AG20443 (cell line): Measurements from ENCODE around the gene MYL11.

Experiments
- DNase-seq: peaks from one replicate; pipeline ENCODE4 v3.0.0; 2012; ENCODE audit warnings: low spot score, mixed read lengths

Gene MYL11

GRCh38 chr16:30371248-30371816 lies 3.3 kb upstream of the MYL11 start:
- no peak for DNase-seq

DNA sequence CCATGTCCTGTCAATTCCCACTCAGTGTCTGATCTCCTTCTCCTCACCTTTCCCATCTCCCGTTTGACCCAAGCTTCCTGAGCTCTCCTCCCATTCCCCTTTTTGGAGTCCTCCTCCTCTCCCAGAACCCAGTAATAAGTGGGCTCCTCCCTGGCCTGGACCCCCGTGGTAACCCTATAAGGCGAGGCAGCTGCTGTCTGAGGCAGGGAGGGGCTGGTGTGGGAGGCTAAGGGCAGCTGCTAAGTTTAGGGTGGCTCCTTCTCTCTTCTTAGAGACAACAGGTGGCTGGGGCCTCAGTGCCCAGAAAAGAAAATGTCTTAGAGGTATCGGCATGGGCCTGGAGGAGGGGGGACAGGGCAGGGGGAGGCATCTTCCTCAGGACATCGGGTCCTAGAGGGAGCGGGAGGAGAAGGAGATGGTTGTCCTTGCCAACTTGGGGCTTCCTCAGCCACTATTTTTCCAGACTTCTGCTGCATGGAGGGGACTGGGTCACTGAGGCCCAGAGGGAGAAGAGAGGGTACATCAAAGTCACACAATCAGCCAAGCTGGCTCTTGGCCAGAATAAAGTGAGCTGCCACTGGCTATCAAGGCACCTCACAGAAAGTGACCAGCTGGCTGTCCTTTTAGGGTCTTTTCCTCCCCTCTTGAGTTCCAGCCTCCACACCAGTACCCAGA lies 2.4 kb upstream of the MYL11 start:
- DNase-seq, result no peak

GRCh38 chr16:30372725-30373124 lies 1.9 kb upstream of the MYL11 start:
- DNase-seq, result no peak

DNA sequence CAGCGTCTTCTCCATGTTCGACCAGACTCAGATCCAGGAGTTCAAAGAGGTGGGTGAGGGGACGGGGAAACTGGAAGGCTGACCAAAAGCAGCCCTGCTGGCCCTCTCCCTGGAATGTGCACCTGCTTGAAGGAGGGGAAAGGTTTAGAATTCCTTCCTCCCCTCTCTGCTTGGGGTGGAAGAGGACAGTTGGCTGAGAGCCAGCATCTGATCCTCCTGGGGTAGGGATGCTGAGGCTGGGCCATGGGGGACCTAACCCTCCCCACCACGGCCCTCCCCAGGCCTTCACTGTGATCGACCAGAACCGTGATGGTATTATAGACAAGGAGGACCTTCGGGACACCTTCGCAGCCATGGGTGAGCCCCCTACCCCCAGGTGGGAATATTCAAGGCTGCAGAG lies 1.3 kb downstream of the MYL11 start:
- DNase-seq, result no peak

- no peak for DNase-seq
Measured at GRCh38 chr16:30376461-30376902, 1.9 kb downstream of the MYL11 start.

DNA sequence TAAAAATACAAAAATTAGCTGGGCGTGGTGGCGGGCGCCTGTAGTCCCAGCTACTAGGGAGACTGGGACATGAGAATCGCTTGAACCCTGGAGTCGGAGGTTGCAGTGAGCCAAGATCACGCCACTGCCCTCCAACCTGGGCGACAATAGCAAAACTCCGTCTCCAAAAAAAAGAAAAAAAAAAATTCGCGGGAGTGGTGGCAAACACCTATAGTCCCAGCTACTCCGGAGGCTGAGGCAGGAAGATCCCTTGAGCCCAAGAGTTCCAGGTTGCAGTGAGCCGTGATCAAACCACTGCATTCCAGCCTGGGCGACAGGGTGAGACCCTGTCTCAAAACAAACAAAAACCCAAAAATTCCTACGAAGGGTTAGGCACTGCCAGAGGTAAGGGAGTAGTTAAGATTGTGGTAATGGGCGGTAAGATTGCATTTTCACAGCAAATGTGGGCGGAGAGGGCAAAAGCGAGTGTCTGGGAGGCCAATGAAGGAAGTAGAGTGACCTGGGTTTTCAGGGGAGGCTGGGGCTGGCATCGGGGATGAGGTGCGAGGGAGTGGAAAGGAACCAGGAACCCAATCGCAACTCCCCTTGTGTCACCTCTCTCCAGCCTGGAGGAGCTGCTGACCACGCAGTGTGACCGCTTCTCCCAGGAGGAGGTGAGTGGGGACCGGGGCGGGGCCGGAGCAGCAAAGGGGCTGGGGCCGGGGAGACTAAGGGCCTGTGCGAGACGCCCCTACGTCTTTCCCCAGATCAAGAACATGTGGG lies 2.6 kb downstream of the MYL11 start:
- DNase-seq, result no peak

DNA sequence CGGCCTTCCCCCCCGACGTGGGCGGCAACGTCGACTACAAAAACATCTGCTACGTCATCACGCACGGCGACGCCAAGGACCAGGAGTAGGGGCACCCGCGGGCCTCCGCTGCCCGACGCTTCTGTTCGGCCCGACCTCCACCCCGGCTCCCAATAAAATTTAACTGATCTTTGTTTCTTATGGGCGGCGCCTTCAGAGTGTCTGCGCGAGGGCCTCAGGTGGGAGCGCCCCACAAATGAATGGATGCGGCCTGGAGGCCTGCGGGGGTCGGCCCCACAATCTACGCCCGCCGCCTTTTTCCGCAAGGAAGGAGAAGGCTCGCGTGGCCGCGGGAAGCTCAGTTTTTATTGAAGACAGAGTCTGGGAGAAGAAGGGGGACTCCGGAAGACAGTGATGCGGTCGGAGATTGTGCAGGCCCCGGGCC lies 3.2 kb downstream of the MYL11 start:
- peak; percentile 84 for DNase-seq

DNA sequence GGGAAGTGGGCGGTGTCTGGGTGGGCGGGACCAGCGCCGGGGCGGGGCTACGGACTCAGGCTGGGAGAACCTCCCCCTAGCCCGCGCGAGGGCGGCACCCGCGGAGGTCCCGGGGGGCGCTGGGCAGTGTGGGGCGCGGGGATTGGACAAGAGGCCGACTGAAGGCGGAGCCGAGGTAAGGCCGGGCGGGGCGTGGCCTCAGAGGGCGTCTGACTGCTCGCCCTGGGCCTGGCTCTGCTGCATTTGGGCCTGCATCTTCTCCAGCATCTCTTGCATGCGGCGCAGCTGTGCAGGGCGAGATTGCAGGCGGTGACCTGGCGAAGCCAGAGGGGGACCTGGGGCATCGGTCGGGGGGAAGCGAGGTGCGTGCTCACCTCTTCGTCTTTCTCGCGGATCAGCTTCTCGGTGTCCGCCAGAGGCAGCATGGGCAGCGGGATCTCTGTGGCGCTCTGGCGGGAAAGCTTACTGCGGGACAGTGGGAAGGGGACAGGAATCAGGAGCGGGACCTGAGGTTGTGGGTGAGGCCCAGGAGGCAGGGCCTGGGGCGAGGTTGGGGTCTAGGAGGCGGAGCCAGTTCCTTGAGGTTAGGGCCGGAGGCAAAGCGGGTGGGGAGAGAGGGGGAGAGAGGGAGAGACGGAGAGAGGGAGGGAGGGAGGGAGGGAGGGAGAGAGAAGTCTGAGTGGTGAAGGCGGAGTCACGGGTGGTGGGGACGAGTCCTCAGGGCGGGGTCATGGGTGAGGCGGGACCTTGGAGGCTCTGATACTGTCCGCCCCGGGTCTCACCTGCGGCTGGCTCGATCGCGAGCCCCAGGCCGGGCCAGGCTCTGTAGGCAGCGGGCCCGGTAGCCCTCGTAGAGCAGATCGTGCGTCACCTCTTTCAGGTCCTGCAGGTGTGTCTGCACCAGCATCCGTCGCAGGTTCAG lies 3.9 kb downstream of the MYL11 start:
- DNase-seq, result peak; percentile 99

- DNase-seq, result no peak
Measured at GRCh38 chr16:30379158-30379783, 4.7 kb downstream of the MYL11 start.

GRCh38 chr16:30380072-30380802 lies 5.6 kb downstream of the MYL11 start:
- no peak for DNase-seq

- no peak for DNase-seq
Measured at GRCh38 chr16:30380803-30381208, 6.2 kb downstream of the MYL11 start.

GRCh38 chr16:30381291-30382041 lies 6.9 kb downstream of the MYL11 start:
- DNase-seq, result no peak

GRCh38 chr16:30382111-30382881 lies 7.7 kb downstream of the MYL11 start, which contains the start of gene SEPTIN1:
SEPTIN1 (minus strand) TSS chr16:30382561; CDS start chr16:30382542, 19 bp downstream.
- DNase-seq, result no peak

- no peak for DNase-seq
Measured at GRCh38 chr16:30383521-30383920, 8.9 kb downstream of the MYL11 start.

GRCh38 chr16:30394592-30395154 lies 20.1 kb downstream of the MYL11 start:
- DNase-seq, result peak; percentile 40

DNA sequence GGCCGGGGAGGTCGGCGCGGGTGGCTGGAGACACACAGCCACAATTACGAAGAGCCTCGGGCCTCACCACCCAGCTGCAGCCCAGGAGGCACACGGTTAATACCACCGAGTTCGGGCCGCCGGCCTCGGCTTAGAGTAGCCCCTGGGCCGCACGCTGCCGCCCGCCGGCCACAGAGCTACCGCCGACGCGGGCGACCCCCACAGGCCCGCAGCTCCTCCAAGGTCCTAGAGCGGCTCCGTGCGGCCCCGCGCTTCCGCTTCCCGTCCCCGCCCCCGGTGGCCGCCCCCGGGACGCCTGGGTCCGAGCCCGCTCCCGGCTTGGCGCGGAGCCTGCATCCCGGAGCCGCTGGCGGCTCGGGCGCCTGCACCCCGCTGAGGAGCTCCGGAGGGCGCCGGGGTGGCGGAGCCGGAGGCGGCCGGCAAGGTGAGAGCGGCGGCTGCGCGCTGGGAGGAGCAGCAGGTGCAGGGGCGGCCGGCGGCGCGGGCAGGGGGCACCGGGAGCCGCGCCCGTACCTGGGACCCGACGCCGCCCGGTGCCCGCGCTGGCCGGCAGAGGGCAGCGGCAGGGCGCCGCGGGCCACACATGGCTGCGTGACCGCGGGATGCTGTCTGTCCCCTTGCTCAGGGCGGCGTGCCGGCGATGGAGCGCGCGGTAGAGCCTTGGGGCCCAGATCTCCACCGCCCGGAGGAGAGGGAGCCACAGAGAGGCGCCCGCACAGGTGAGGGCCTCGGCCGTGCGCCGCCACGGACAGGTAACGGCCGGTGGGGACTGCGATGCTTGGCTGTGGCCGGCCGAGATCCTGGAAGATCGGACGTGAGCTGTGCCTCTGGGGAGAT lies 20.8 kb downstream of the MYL11 start, which contains the start of gene ZNF48:
TSS of gene ZNF48 (plus strand) at position 266 of the 837 bp plus-strand sequence. CDS start at position 641, 375 bp downstream.
- DNase-seq, result peak; percentile 94

DNA sequence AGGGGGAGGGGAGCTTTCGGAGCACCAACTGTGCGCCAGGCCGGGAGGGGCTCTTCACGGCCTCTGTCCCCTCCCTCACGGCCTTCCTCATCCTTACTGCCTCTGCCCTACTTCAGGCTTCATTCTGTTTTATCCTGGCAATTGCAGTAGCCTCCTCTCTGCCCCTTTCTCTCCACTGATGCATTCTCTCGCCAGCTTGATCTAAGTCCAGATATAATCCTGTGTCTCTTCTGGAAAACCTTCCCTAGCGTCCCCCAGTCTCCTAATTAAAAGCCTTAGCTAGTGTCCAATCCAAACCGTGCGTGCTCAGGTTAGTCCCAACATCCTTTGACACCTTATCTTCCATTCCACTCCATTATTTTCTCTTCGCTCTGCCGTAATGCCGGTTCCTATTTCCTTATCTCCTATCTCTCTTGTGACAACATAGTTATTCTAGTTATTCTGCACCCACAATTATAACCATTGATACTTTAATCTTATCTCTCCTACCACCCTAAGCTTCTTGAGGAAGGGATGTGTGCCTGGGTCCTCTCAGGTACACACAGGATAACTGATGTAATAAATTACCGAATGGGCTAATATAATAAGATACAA lies 21.5 kb downstream of the MYL11 start:
- DNase-seq, result no peak
